H1 (cell line): ENCODE measurements around the gene PDX1. TPM values are rescaled to one million over a fixed set of nuclear protein-coding genes. Genes with fewer than 3 reads are reported as not detected.

Experiments used
- CTCF ChIA-PET: fragments of 300-600 bp; sonication (Branson Sonifier 250); formaldehyde crosslinking; loops from one replicate; lab custom pipeline; 2021; ENCODE audit not compliant: partially characterized antibody; lab: Charles Lee
- POLR2A ChIA-PET: fragments of 300-600 bp; sonication (Branson Sonifier 250); formaldehyde crosslinking; loops from one replicate; lab custom pipeline; 2021; ENCODE audit warnings: inconsistent platforms; ENCODE audit not compliant: partially characterized antibody; lab: Charles Lee
- DNase-seq, 2 experiments: peaks; one replicate each; pipeline versions ENCODE4 v3.0.0 to v3.0.0-alpha.2; 2010 to 2022; ENCODE audit warnings: low spot score in 2 of 2, low read depth in 1 of 2, mixed read lengths in 1 of 2
- FAIRE-seq: peaks from 2 replicates; lab custom pipeline; 2011; peaks lifted over from hg19 to GRCh38; lab: Jason Lieb, UNC
- H2AFZ ChIP-seq: 2 replicates; pipeline ENCODE4 v1.8.1; 2012; ENCODE audit warnings: low read length, inconsistent platforms
- H2AK5ac ChIP-seq: 2 replicates; pipeline ENCODE4 v1.6.1; 2013; ENCODE audit warnings: low read depth, low read length
- H2BK120ac ChIP-seq: replicated peaks from 2 replicates; pipeline ENCODE3; 2013; ENCODE audit warnings: low read depth, low read length, inconsistent platforms
- H2BK12ac ChIP-seq: 2 replicates; pipeline ENCODE4 v1.6.1; 2013; ENCODE audit warnings: low read depth, low read length
- H2BK15ac ChIP-seq: 2 replicates; pipeline ENCODE4 v1.6.1; 2013; ENCODE audit warnings: low read length
- H2BK20ac ChIP-seq: 2 replicates; pipeline ENCODE4 v1.6.1; 2013; ENCODE audit warnings: low read length
- H2BK5ac ChIP-seq: 2 replicates; pipeline ENCODE4 v1.6.1; 2013; ENCODE audit warnings: low read depth, low read length
- H3K14ac ChIP-seq: 2 replicates; pipeline ENCODE4 v1.6.1; 2013; ENCODE audit warnings: inconsistent platforms; ENCODE audit not compliant: insufficient read length
- H3K18ac ChIP-seq: 2 replicates; pipeline ENCODE4 v1.6.1; 2013; ENCODE audit warnings: low read length; ENCODE audit errors: extremely low read depth
- H3K23ac ChIP-seq: 2 replicates; pipeline ENCODE4 v1.6.1; 2013; ENCODE audit warnings: inconsistent platforms; ENCODE audit not compliant: insufficient read length
- H3K23me2 ChIP-seq: 2 replicates; pipeline ENCODE4 v1.6.1; 2013; ENCODE audit warnings: low read depth, low read length
- H3K27ac ChIP-seq: 2 replicates; pipeline ENCODE4 v1.6.1; 2011; ENCODE audit warnings: low read depth, low read length, inconsistent platforms
- H3K27me3 ChIP-seq, 4 experiments: replicated peaks in 1 of 4; 1 replicate in 1 of 4; 2 replicates in 3 of 4; pipeline versions ENCODE4 v1.6.1 to v1.8.1; 2011 to 2013; ENCODE audit warnings: low read length in 3 of 4, mild to moderate bottlenecking in 3 of 4, inconsistent platforms in 2 of 4, mixed read lengths in 2 of 4, moderate library complexity in 1 of 4; ENCODE audit not compliant: control insufficient read depth in 3 of 4, insufficient read depth in 3 of 4; ENCODE audit errors: extremely low read depth in 1 of 4
- H3K36me3 ChIP-seq, 4 experiments: 2 replicates each; pipeline versions ENCODE4 v1.6.1 to v1.8.1; 2011 to 2013; ENCODE audit warnings: mild to moderate bottlenecking in 4 of 4, low read length in 3 of 4, moderate library complexity in 2 of 4, control low read depth in 1 of 4, inconsistent platforms in 1 of 4; ENCODE audit not compliant: insufficient read depth in 4 of 4, control insufficient read depth in 2 of 4
- H3K4ac ChIP-seq: replicated peaks from 2 replicates; pipeline ENCODE3; 2013; ENCODE audit warnings: low read length, low read depth, mixed read lengths, inconsistent platforms; ENCODE audit not compliant: insufficient read length
- H3K4me1 ChIP-seq, 4 experiments: replicated peaks in 1 of 4; 1 replicate in 1 of 4; 2 replicates in 3 of 4; pipeline versions ENCODE4 v1.6.1 to v1.8.1; 2011 to 2013; ENCODE audit warnings: low read length in 3 of 4, inconsistent platforms in 2 of 4, mixed read lengths in 1 of 4; ENCODE audit not compliant: insufficient read depth in 4 of 4, control insufficient read depth in 3 of 4
- H3K4me2 ChIP-seq, 2 experiments: 2 replicates each; pipeline versions ENCODE4 v1.6.1 to v1.8.1; 2011 to 2013; ENCODE audit warnings: low read depth in 2 of 2, low read length in 2 of 2, control low read depth in 1 of 2, inconsistent platforms in 1 of 2, mild to moderate bottlenecking in 1 of 2; ENCODE audit not compliant: insufficient read depth in 1 of 2
- H3K4me3 ChIP-seq, 4 experiments: fragments of 200-600, 300-600 bp in 1 of 4; sonication (generic), shearing (Covaris generic), sonication (Bioruptor Twin) in 1 of 4; 2 replicates each; pipeline versions ENCODE4 v1.5.1 to v1.8.1; 2011 to 2016; ENCODE audit warnings: low read length in 4 of 4, low read depth in 3 of 4, control low read depth in 2 of 4, inconsistent platforms in 2 of 4, mild to moderate bottlenecking in 2 of 4, mixed read lengths in 1 of 4, moderate library complexity in 1 of 4; ENCODE audit not compliant: insufficient read depth in 2 of 4; ENCODE audit errors: extremely low read depth in 1 of 4
- H3K56ac ChIP-seq: replicated peaks from 2 replicates; pipeline ENCODE3; 2013; ENCODE audit warnings: low read depth, mild to moderate bottlenecking, mixed read lengths, low read length, inconsistent platforms; ENCODE audit not compliant: insufficient read length
- H3K79me1 ChIP-seq: 2 replicates; pipeline ENCODE4 v1.6.1; 2013; ENCODE audit warnings: low read depth, low read length, control low read depth
- H3K79me2 ChIP-seq, 2 experiments: 2 replicates each; pipeline versions ENCODE4 v1.6.1 to v1.8.1; 2012 to 2013; ENCODE audit warnings: low read length in 2 of 2, mild to moderate bottlenecking in 2 of 2, inconsistent platforms in 1 of 2; ENCODE audit not compliant: insufficient read depth in 2 of 2, control insufficient read depth in 1 of 2
- H3K9ac ChIP-seq, 4 experiments: replicated peaks in 1 of 4; 1 replicate in 1 of 4; 2 replicates in 3 of 4; pipeline versions ENCODE4 v1.6.1 to v1.8.1; 2011 to 2013; ENCODE audit warnings: low read depth in 3 of 4, low read length in 3 of 4, control low read depth in 2 of 4, mild to moderate bottlenecking in 2 of 4, moderate library complexity in 2 of 4, inconsistent platforms in 1 of 4; ENCODE audit errors: extremely low read depth in 1 of 4
- H3K9me3 ChIP-seq, 2 experiments: 2 replicates each; pipeline versions ENCODE4 v1.6.1 to v1.8.1; 2012 to 2013; ENCODE audit warnings: mild to moderate bottlenecking in 2 of 2, moderate library complexity in 2 of 2, control low read depth in 1 of 2, inconsistent platforms in 1 of 2, low read depth in 1 of 2, low read length in 1 of 2, mixed read lengths in 1 of 2; ENCODE audit not compliant: insufficient read depth in 2 of 2
- H4K20me1 ChIP-seq, 2 experiments: replicated peaks in 1 of 2; 2 replicates each; pipeline versions ENCODE3 to v1.8.1; 2011 to 2013; ENCODE audit warnings: inconsistent platforms in 2 of 2, low read length in 2 of 2, mild to moderate bottlenecking in 1 of 2; ENCODE audit not compliant: insufficient read depth in 2 of 2, control insufficient read depth in 1 of 2
- H4K5ac ChIP-seq: 2 replicates; pipeline ENCODE4 v1.6.1; 2013; ENCODE audit warnings: low read length, low read depth, mixed read lengths, inconsistent platforms; ENCODE audit not compliant: insufficient read length
- H4K8ac ChIP-seq: 2 replicates; pipeline ENCODE4 v1.8.0; 2013; ENCODE audit warnings: mild to moderate bottlenecking, moderate library complexity, low read length, inconsistent platforms; ENCODE audit not compliant: insufficient read depth; ENCODE audit errors: extremely low read depth
- H4K91ac ChIP-seq: replicated peaks from 2 replicates; pipeline ENCODE3; 2013; ENCODE audit warnings: low read length, mixed read lengths, inconsistent platforms; ENCODE audit not compliant: insufficient read length
- CTBP2 ChIP-seq: IDR thresholded peaks from 2 replicates; pipeline ENCODE4 v1.7.0; 2011; ENCODE audit warnings: borderline replicate concordance, mild to moderate bottlenecking, moderate library complexity, mixed read lengths, low read length; ENCODE audit not compliant: insufficient read depth, insufficient read length
- EP300 ChIP-seq, 2 experiments: IDR thresholded peaks; 1 replicate in 1 of 2; 2 replicates in 1 of 2; pipeline ENCODE4 v1.6.1; 2011 to 2012; ENCODE audit warnings: low read depth in 2 of 2, low read length in 2 of 2, mild to moderate bottlenecking in 2 of 2, borderline replicate concordance in 1 of 2, inconsistent platforms in 1 of 2, moderate library complexity in 1 of 2
- KDM5A ChIP-seq: fragments of 200-600 bp; IDR thresholded peaks from 2 replicates; pipeline ENCODE4 v1.7.1; 2012; ENCODE audit warnings: mild to moderate bottlenecking, low read length, inconsistent platforms, mixed read lengths
- PHF8 ChIP-seq: fragments of 200-600 bp; sonication (generic); conservative IDR thresholded peaks from 2 replicates; pipeline ENCODE4 v1.7.1; 2012; ENCODE audit warnings: low read depth, mild to moderate bottlenecking, inconsistent platforms, low read length, moderate library complexity
- SAP30 ChIP-seq: fragments of 300-600 bp; sonication (generic); IDR thresholded peaks from 2 replicates; pipeline ENCODE4 v1.7.1; 2012; ENCODE audit warnings: low read length, moderate library complexity, mild to moderate bottlenecking, inconsistent platforms; ENCODE audit not compliant: insufficient read depth, insufficient replicate concordance
- SP2 ChIP-seq: IDR thresholded peaks from 2 replicates; pipeline ENCODE4 v1.6.1; 2012; ENCODE audit warnings: mild to moderate bottlenecking, low read length, inconsistent platforms
- SRF ChIP-seq: IDR thresholded peaks from 2 replicates; pipeline ENCODE4 v1.6.1; 2011; ENCODE audit warnings: mild to moderate bottlenecking, low read depth, low read length, moderate library complexity
- TEAD4 ChIP-seq: IDR thresholded peaks from 2 replicates; pipeline ENCODE4 v1.6.1; 2012; ENCODE audit warnings: low read depth, low read length, inconsistent platforms, mixed read lengths
- WGBS, 2 experiments: shearing (Covaris generic) in 1 of 2; methylation state at CpG; one replicate each; pipeline versions ENCODE4 v1.1.6 to v1.1.7; 2013 to 2015; ENCODE audit warnings: low lambda C conversion rate in 2 of 2, mixed read lengths in 2 of 2, inconsistent platforms in 1 of 2, low coverage in 1 of 2, missing lambda C conversion rate in 1 of 2; ENCODE audit not compliant: insufficient replicate concordance in 2 of 2, insufficient coverage in 1 of 2, insufficient read length in 1 of 2; ENCODE audit errors: extremely low coverage in 1 of 2, missing lambda C conversion rate in 1 of 2; 5-methylcytosine and 5-hydroxymethylcytosine counted together
- polyA plus RNA-seq, 7 experiments: library from polyadenylated mRNA; depleted of rRNA in 3 of 7; stranded (reverse) in 5 of 7; unstranded in 2 of 7; fragments of >200 nt in 5 of 7; fragments of 200-250 nt in 2 of 7; gene quantifications; 1 replicate in 5 of 7; 2 replicates in 1 of 7; 4 replicates in 1 of 7; pipeline versions ENCODE4 v1.2.1 to v1.2.3, GENCODE V29; 2011 to 2013; ENCODE audit warnings: missing spikeins in 2 of 7, mixed read lengths in 2 of 7
- total RNA-seq: library from RNA; stranded (reverse); fragmentation: NEBNext Ultra II Directional; extraction: Animal tissue kit (Norgen Biotek cat#: 25700); gene quantifications from 2 replicates; pipeline ENCODE4 v1.2.1, GENCODE V29; 2021
- TF ChIP-seq, protein P1 (sequence below): IDR thresholded peaks from 2 replicates; pipeline ENCODE4 v1.6.1; 2011; ENCODE audit warnings: low read depth, mild to moderate bottlenecking, low read length; ENCODE audit not compliant: insufficient read depth

The PDX1 gene
- total and polyA plus RNA-seq, 2 of the 8 experiments (the other 6 are each of a cell fraction or from before 2014, with no cell fraction given) = not detected

DNA sequence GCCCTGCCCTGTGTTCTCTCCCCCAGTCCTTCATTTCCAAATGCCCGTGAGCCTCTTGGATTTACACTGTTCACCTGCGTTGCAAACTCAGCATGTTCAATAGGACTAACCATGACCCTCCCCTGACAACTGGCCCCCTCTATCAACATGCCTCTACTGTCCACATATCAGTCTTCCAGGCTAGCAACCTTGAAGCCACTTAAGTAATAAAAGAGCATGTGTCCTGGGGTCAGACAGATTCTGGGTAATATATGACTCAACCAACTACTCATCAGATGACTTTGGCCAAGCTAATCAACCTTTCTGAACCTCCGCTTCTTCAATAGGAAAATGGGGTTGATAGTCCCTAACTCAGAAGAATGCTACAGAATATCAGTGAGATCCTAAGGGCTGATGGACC, 15.1 kb upstream of the PDX1 start:
- Histone ChIP-seq H3K14ac (no peak overlapping the region), H3K4me3 (no peak overlapping the region), H3K79me2 (no peaks in the 10 kb centered on the region), H2BK12ac (no peak overlapping the region), H3K27me3 (peaks cover 0 to 8% (median 4%) of the 10 kb centered on the region in 4 experiments; a peak in 5 of 7 replicates), H3K4ac (no peak overlapping the region), H2AFZ (no peak overlapping the region), H3K79me1 (no peaks in the 10 kb centered on the region), H3K18ac (no peak overlapping the region), H2BK20ac (no peak overlapping the region), H3K4me1 (no peaks in the 10 kb centered on the region), H4K5ac (no peak overlapping the region), H2BK120ac (no peak overlapping the region), H3K56ac (no peak overlapping the region), H3K23ac (no peak overlapping the region), H3K27ac (no peak overlapping the region), H4K20me1 (peaks cover 0 to 3% of the 10 kb centered on the region in 2 experiments), H2BK5ac (no peak overlapping the region), H3K23me2 (peaks cover 4% of the 10 kb centered on the region; the same call in 1 of the 2 replicates), H4K8ac (no peak overlapping the region), H4K91ac (no peak overlapping the region), H2AK5ac (no peak overlapping the region), H3K9ac (no peak overlapping the region), H3K36me3 (no peaks in the 10 kb centered on the region), H3K9me3 (no peaks in the 10 kb centered on the region), H2BK15ac (no peak overlapping the region), H3K4me2 (no peak overlapping the region)
- FAIRE-seq = no peak
- DNase-seq = no peak
- CTCF ChIA-PET = interaction anchor here (2.5 kb wide), 1 partner anchor 36 kb away, joined by 10 read pairs; no protein-coding TSS in a partner anchor
- WGBS, 2 experiments = 96% methylated on average over 3 of the region's 3 CpGs; no CpG with 5 or more reads in 1 of the 2 experiments
- POLR2A ChIA-PET = no interaction called here
- TF ChIP-seq KDM5A (no peak), TEAD4 (no peak), CTBP2 (no peak), SP2 (no peak), SAP30 (no peak), PHF8 (no peak), EP300 (IDR thresholded peaks at IDR 0.05; ENCODE audit: borderline replicate concordance in 1 of 2, low read depth in 2 of 2, low read length in 2 of 2) (no peak), SRF (no peak)
- TF ChIP-seq, protein P1, sequence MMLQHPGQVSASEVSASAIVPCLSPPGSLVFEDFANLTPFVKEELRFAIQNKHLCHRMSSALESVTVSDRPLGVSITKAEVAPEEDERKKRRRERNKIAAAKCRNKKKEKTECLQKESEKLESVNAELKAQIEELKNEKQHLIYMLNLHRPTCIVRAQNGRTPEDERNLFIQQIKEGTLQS = no peak
